Tibial nerve (tissue), 4 donors: ENCODE measurements around the gene ZNF687.

Source experiments
- EP300 ChIP-seq, 2 donors: sonication (generic); formaldehyde crosslinking; IDR thresholded peaks; one replicate each; pipeline ENCODE4 v1.6.1; 2017; ENCODE audit warnings: antibody characterized with exemption in 2 of 2, mild to moderate bottlenecking in 1 of 2
- POLR2A ChIP-seq, 2 donors: fragments of 450-650 bp; IDR thresholded peaks; one replicate each; pipeline ENCODE4 v1.6.1; 2017; ENCODE audit warnings: antibody characterized with exemption in 2 of 2, mild to moderate bottlenecking in 2 of 2, moderate library complexity in 2 of 2
- TF ChIP-seq, protein P1 (sequence below), 5 experiments: fragments of 200-600 bp in 3 of 5; fragments of 450-650 bp in 2 of 5; sonication (generic) in 3 of 5; IDR thresholded peaks; one replicate each; pipeline ENCODE4 v1.5.1; 2016 to 2019; ENCODE audit warnings: antibody characterized with exemption in 5 of 5, mild to moderate bottlenecking in 3 of 5, moderate library complexity in 2 of 5

DNA sequence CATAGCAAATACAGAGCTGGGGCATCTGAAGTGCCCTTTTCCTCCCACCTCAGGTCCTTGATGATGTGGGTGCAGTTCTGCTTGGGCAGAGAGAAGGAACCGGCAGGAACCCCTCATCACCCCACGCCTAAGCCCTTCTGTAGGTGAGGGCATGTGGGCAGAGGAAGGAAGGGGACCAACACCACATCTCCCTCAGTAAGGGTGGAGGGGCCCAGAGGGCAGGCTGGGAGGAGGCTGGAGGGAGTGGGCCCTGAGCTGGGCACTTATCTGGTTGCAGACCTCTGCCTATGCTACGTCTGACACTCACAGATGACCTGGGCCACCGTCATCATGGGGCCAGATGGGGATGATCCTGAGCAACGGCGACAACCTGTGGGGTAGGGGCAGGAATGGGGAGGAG lies 11.0 kb downstream of the ZNF687 start:
- no peak for TF ChIP-seq POLR2A (IDR thresholded peaks at IDR 0.05)
- TF ChIP-seq, protein P1, sequence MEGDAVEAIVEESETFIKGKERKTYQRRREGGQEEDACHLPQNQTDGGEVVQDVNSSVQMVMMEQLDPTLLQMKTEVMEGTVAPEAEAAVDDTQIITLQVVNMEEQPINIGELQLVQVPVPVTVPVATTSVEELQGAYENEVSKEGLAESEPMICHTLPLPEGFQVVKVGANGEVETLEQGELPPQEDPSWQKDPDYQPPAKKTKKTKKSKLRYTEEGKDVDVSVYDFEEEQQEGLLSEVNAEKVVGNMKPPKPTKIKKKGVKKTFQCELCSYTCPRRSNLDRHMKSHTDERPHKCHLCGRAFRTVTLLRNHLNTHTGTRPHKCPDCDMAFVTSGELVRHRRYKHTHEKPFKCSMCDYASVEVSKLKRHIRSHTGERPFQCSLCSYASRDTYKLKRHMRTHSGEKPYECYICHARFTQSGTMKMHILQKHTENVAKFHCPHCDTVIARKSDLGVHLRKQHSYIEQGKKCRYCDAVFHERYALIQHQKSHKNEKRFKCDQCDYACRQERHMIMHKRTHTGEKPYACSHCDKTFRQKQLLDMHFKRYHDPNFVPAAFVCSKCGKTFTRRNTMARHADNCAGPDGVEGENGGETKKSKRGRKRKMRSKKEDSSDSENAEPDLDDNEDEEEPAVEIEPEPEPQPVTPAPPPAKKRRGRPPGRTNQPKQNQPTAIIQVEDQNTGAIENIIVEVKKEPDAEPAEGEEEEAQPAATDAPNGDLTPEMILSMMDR (IDR thresholded peaks at IDR 0.05) = no peak
- no peak for TF ChIP-seq EP300 (IDR thresholded peaks at IDR 0.05)
